C4-2B (cell line): ENCODE data around the gene RNF25.

Experiments
- CTCF ChIP-seq: fragments of 450-650 bp; conservative IDR thresholded peaks from 2 replicates; pipeline ENCODE4 v1.5.1; 2017; ENCODE audit warnings: mild to moderate bottlenecking
- ZFX ChIP-seq: fragments of 450-650 bp; IDR thresholded peaks from 2 replicates; pipeline ENCODE4 v1.6.1; 2017

GRCh38 chr2:218626369-218626768, 45.4 kb downstream of the RNF25 start:
- TF ChIP-seq CTCF (no peak), ZFX (no peak)
